ENCODE measurements around the gene MGLL. TPM values are rescaled to one million over a fixed set of nuclear protein-coding genes. Genes with fewer than 3 reads are reported as not detected.
A peak's percentile ranks its signal among the peaks of the same experiment; 100 is the strongest.

MGLL gene
- total RNA-seq, 1 donor from 2014 or later = 9.4 TPM

- Mint-ChIP-seq H3K27me3 (no peaks in the 10 kb centered on the region), H3K36me3 (no peaks in the 10 kb centered on the region), H3K4me1 (ENCODE audit: unreplicated experiment) (peaks cover 25% of the 10 kb centered on the region), H3K4me3 (no peak overlapping the region), H3K9me3 (no peaks in the 10 kb centered on the region), H3K27ac (no peak overlapping the region)
- no peak for DNase-seq (ENCODE audit: extremely low spot score, unreplicated experiment)
- no peak for TF ChIP-seq CTCF (conservative IDR thresholded peaks at IDR 0.05)
Measured at GRCh38 chr3:127739347-127740135, 82.8 kb downstream of the MGLL start.

- no peak overlapping the region for H3K4me3 Mint-ChIP-seq
- H3K4me1 Mint-ChIP-seq (ENCODE audit: unreplicated experiment) = peaks cover 22% of the 10 kb centered on the region
- DNase-seq (ENCODE audit: extremely low spot score, unreplicated experiment) = no peak
- H3K27ac Mint-ChIP-seq = no peak overlapping the region
- TF ChIP-seq CTCF (conservative IDR thresholded peaks at IDR 0.05) = no peak
- H3K9me3 Mint-ChIP-seq = no peaks in the 10 kb centered on the region
- H3K27me3 Mint-ChIP-seq = no peaks in the 10 kb centered on the region
- no peaks in the 10 kb centered on the region for H3K36me3 Mint-ChIP-seq
Measured at GRCh38 chr3:127738192-127738840, 84.0 kb downstream of the MGLL start.

GRCh38 chr3:127736801-127737539 is 85.3 kb downstream of the MGLL start:
- Mint-ChIP-seq H3K9me3 (no peaks in the 10 kb centered on the region), H3K36me3 (no peaks in the 10 kb centered on the region), H3K27ac (no peak overlapping the region), H3K4me3 (no peak overlapping the region), H3K27me3 (no peaks in the 10 kb centered on the region), H3K4me1 (ENCODE audit: unreplicated experiment) (peaks cover 31% of the 10 kb centered on the region)
- no peak for DNase-seq (ENCODE audit: extremely low spot score, unreplicated experiment)
- TF ChIP-seq CTCF (conservative IDR thresholded peaks at IDR 0.05) = no peak

- Mint-ChIP-seq H3K27me3 (peaks cover 4% of the 10 kb centered on the region), H3K4me1 (ENCODE audit: unreplicated experiment) (peaks cover 37% of the 10 kb centered on the region), H3K4me3 (peak overlapping the region; percentile 21)
Measured at GRCh38 chr3:127735767-127736693, 86.3 kb downstream of the MGLL start.

More at GRCh38 chr3:127735767-127736693, 86.3 kb downstream of the MGLL start:
- no peaks in the 10 kb centered on the region for H3K9me3 Mint-ChIP-seq
- TF ChIP-seq CTCF (conservative IDR thresholded peaks at IDR 0.05) = no peak
- DNase-seq (ENCODE audit: extremely low spot score, unreplicated experiment) = no peak
- no peaks in the 10 kb centered on the region for H3K36me3 Mint-ChIP-seq
- peak overlapping the region; percentile 63 for H3K27ac Mint-ChIP-seq
